Activated CD4-positive, alpha-beta memory T cell treated with anti-CD3 and anti-CD28 coated beads for 36 hours (primary cell): ENCODE measurements around the gene GALNT14. TPM values are rescaled to one million over a fixed set of nuclear protein-coding genes. Genes with fewer than 3 reads are reported as not detected.

Experiments used
- CTCF ChIA-PET: fragments of 350-600 bp; sonication (Branson Sonifier 250); formaldehyde crosslinking; loops from one replicate; lab custom pipeline; 2021; ENCODE audit warnings: antibody characterized with exemption, inconsistent platforms; lab: Charles Lee
- POLR2A ChIA-PET: fragments of 350-600 bp; sonication (Branson Sonifier 250); formaldehyde crosslinking; loops from one replicate; lab custom pipeline; 2021; ENCODE audit warnings: antibody characterized with exemption; lab: Charles Lee
- DNase-seq: peaks from one replicate; pipeline ENCODE4 v3.0.0-alpha.2; 2020
- H3K27ac Mint-ChIP-seq: one replicate; pipeline ENCODE4 v1.8.0; 2021; ENCODE audit warnings: mixed read lengths
- H3K27me3 Mint-ChIP-seq: one replicate; pipeline ENCODE4 v1.8.0; 2021; ENCODE audit warnings: mixed read lengths
- H3K36me3 Mint-ChIP-seq: one replicate; pipeline ENCODE4 v1.8.0; 2021; ENCODE audit warnings: mixed read lengths
- H3K4me1 Mint-ChIP-seq: one replicate; pipeline ENCODE4 v1.8.0; 2021; ENCODE audit warnings: low read depth, mixed read lengths
- H3K4me3 Mint-ChIP-seq: one replicate; pipeline ENCODE4 v1.8.0; 2021; ENCODE audit warnings: mild to moderate bottlenecking, mixed read lengths
- H3K9me3 Mint-ChIP-seq: one replicate; pipeline ENCODE4 v1.8.0; 2021; ENCODE audit warnings: mixed read lengths
- intact Hi-C: fragments of 100-400 bp; cut with micrococcal nuclease; formaldehyde crosslinking; loops from one replicate; pipeline ENCODE4 v1.15.1; 2023
- total RNA-seq, 2 experiments: library from RNA; stranded (reverse); gene quantifications; one replicate each; pipeline ENCODE4 v1.2.3, GENCODE V29; 2021

Gene GALNT14
- total RNA-seq, 2 experiments from 2014 or later: 0.43 to 0.44 TPM

GRCh38 chr2:31131871-31132270, 6.4 kb downstream of the GALNT14 start:
- no peak for DNase-seq
- POLR2A ChIA-PET: no interaction called here
- intact Hi-C loops: no loop called here
- Mint-ChIP-seq H3K9me3 (no peaks in the 10 kb centered on the region), H3K4me1 (peaks cover 3% of the 10 kb centered on the region), H3K27ac (no peak overlapping the region), H3K36me3 (no peaks in the 10 kb centered on the region), H3K4me3 (no peak overlapping the region), H3K27me3 (peaks cover 34% of the 10 kb centered on the region)
- CTCF ChIA-PET: interaction anchor here (1.3 kb wide), 1 partner anchor 38 kb away, joined by 3 read pairs; no protein-coding TSS in a partner anchor

DNA sequence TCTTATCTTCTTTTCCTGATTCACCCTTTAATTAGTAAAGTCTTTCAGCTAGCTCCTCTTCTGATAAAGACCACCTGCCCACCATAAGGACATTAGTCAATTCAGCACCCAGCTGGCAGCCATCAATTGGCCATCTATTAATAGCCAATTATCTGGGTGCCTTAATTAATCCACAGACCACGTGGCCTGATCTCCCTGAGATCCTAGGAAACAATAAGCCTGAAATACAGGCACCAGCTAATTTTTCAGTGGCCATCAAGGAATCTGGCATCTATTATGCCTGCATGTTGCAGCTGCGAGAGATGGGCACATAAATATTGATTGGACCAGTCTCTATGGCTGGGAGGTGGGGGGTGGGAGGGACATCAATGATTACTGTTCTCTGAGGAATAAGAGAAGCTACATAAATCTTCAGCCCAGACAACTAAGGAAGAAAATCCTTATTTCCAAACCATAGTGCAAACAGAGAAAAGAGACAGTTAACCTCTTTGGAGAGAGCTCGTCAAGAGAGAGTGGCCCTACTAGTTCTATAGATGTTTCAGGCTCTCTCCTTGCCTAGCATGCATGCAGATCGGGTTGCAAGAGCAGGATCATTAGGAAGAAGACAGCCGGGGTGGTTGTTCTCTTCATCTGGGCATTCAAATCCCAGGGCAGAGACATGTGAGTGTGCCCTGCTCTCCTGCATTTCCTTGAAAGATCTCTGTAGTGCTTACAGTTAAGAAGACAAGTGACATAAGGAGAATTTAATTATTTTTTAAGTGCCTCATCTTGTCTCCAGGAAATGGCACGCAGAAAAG, 8.7 kb downstream of the GALNT14 start:
- Mint-ChIP-seq H3K9me3 (no peaks in the 10 kb centered on the region), H3K27me3 (peaks cover 15% of the 10 kb centered on the region), H3K27ac (no peak overlapping the region), H3K4me3 (no peak overlapping the region), H3K36me3 (no peaks in the 10 kb centered on the region), H3K4me1 (no peaks in the 10 kb centered on the region)
- ChIA-PET POLR2A (no interaction called here), CTCF (interaction anchor here (0.7 kb wide), 2 partner anchors 8 to 16 kb away, joined by 3 to 4 read pairs; partner anchors contain the start of gene GALNT14)
- intact Hi-C loops: no loop called here
- no peak for DNase-seq

DNA sequence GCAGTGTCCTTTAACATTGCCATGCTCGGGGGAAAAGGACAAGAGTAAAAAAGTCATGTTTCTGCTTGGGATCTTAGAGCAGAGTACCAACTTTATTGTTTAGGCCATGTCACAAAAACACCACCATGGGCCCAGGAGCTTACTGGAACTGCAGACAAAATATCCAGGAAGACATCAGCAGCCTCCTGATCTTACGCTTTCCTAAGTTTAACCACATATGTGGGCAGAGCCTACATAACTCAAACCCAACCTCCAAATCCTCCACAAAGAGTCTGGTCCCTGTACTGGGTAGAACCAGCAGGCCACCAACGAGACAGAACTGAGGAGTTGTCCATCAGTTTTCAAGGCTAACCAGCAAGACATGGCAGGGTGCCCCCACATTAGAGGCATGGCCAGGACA, 10.3 kb downstream of the GALNT14 start:
- POLR2A ChIA-PET: no interaction called here
- no peaks in the 10 kb centered on the region for H3K36me3 Mint-ChIP-seq
- intact Hi-C loops: no loop called here
- H3K4me3 Mint-ChIP-seq: no peak overlapping the region
- no peak overlapping the region for H3K27ac Mint-ChIP-seq
- no peak for DNase-seq
- H3K4me1 Mint-ChIP-seq: no peaks in the 10 kb centered on the region
- no peaks in the 10 kb centered on the region for H3K9me3 Mint-ChIP-seq
- CTCF ChIA-PET: no interaction called here
- peaks cover 6% of the 10 kb centered on the region for H3K27me3 Mint-ChIP-seq

DNA sequence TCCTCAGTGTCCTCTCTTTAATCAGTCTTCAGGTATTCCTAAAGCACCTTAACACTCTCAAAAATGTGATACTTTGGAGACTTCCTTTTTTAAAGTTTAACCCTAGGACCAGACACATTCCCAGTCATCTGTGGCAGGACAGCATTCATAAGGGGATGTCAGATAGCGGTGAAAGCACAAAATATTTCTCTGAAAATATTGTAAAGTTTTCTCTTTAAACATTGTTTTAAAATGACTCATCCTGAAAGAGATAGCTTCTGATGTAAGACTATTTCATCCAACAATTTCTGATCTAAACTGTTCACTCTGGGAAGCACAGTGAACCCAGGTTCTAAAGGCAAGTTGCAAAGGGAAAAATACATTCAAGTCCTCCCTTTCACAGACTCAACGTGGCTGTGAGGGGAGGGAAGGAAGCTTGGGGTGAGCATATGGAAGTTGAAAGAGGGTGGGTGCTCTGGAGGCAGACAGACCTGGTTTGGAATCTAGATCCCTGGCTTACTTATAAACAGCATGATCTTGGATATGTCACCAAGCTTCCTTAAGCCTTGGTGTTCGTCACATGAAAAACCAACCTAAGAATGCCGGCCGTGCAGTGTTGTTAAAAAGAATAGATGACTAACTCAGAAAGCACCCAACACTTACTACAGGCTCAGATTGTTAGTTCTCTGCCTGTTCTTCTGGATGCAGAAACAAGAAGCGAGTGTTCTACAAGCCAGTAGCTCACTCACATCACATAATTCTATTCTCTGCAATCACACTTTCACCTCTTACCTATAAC, 12.1 kb downstream of the GALNT14 start:
- Mint-ChIP-seq H3K27me3 (peaks cover 2% of the 10 kb centered on the region), H3K4me1 (no peaks in the 10 kb centered on the region), H3K27ac (no peak overlapping the region), H3K9me3 (no peaks in the 10 kb centered on the region), H3K36me3 (no peaks in the 10 kb centered on the region), H3K4me3 (no peak overlapping the region)
- ChIA-PET CTCF (no interaction called here), POLR2A (no interaction called here)
- DNase-seq: no peak
- intact Hi-C loops: no loop called here

DNA sequence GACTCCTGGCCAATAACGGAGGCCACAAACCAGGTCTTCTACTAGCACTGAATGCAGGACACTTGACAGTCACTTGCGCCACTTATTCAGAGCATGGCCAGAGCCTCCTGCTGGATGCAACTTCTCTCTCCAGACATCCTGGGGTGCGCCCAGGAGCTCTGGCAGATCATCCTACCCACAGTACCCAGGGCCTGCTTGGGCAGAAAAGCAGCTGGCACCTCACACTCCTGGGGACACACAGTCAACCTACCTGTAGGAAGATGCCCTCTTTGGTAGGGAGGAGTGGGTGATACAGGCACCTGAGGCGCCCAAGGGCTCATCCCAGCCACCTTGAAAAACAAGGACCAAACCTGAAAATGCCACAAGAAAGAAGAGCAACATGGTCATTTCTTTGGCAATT, 13.3 kb downstream of the GALNT14 start:
- H3K27me3 Mint-ChIP-seq: peaks cover 2% of the 10 kb centered on the region
- H3K27ac Mint-ChIP-seq: no peak overlapping the region
- H3K9me3 Mint-ChIP-seq: no peaks in the 10 kb centered on the region
- no peaks in the 10 kb centered on the region for H3K4me1 Mint-ChIP-seq
- H3K4me3 Mint-ChIP-seq: no peak overlapping the region
- POLR2A ChIA-PET: no interaction called here
- DNase-seq: no peak
- CTCF ChIA-PET: interaction anchor here (0.6 kb wide), 1 partner anchor 14 kb away, joined by 3 read pairs; no protein-coding TSS in a partner anchor
- H3K36me3 Mint-ChIP-seq: no peaks in the 10 kb centered on the region
- intact Hi-C loops: no loop called here

- Mint-ChIP-seq H3K27me3 (peaks cover 2% of the 10 kb centered on the region), H3K4me3 (no peak overlapping the region), H3K27ac (no peak overlapping the region), H3K4me1 (no peaks in the 10 kb centered on the region), H3K9me3 (no peaks in the 10 kb centered on the region), H3K36me3 (no peaks in the 10 kb centered on the region)
- DNase-seq: no peak
- POLR2A ChIA-PET: no interaction called here
- intact Hi-C loops: no loop called here
- CTCF ChIA-PET: no interaction called here
Measured at GRCh38 chr2:31122133-31122532, 16.1 kb downstream of the GALNT14 start.

DNA sequence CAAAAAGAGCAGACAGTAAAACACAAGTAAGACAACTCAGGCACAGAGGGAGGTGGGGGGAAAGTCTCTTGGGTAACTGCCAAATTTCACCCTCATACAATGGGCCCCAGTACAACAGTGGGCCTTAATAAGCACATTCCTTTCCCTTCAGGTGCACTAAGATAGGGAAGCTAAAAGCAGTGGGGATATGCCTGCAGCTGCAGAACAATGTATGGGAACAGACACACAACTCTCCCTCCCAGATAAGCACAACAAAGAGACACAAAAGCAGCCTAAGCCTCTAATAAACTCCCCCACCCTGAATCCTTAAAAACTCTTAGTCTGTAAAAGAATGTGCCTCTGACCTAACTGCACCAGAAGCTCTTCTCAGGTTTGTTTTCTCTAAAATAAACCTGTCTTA, 24.5 kb downstream of the GALNT14 start:
- Mint-ChIP-seq H3K4me1 (no peaks in the 10 kb centered on the region), H3K27ac (no peak overlapping the region), H3K9me3 (no peaks in the 10 kb centered on the region), H3K27me3 (peaks cover 9% of the 10 kb centered on the region), H3K36me3 (no peaks in the 10 kb centered on the region), H3K4me3 (no peak overlapping the region)
- no peak for DNase-seq
- intact Hi-C loops: no loop called here
- CTCF ChIA-PET: interaction anchor here (1.2 kb wide), 1 partner anchor 24 kb away, joined by 4 read pairs; no protein-coding TSS in a partner anchor
- POLR2A ChIA-PET: no interaction called here

DNA sequence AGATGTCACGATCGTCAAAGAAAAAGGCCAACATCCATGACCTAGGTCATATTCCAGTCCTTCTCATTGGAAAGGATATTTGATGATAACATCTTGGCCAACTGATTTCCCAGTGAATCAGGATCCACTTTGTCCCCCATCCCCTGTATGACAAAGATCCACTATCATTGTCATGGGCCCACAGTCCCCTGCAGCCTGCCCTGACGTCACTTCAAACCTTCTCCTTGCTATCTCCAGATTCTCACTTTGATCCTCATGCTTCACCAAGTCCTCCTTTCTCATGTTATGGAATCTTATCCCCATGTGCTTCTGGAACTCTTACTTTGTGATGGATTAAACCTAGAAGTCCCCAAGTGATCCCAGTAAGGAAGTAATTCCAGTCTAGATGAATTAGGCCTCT, 25.7 kb downstream of the GALNT14 start:
- no peak overlapping the region for H3K27ac Mint-ChIP-seq
- intact Hi-C loops: no loop called here

DNA sequence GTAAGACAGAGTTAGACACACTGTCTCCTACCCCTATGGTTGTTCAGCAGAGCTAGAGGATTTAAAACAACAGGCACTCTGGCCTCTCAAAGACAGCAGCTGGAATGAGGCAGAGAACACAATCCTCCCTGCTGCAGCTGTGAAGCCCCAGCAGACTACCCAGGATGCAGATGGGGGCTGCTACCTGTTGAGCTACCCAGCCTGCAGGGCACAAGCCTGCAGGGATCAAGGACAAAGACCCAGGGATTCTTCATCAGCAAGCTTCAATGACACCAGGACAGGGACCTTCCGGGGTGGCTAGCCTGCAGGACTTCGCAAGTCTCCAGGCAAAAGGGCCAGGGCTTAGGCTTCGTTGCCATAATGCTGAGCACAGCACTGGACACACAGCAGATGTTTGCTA, 27.2 kb downstream of the GALNT14 start:
- H3K36me3 Mint-ChIP-seq: no peaks in the 10 kb centered on the region
- ChIA-PET POLR2A (no interaction called here), CTCF (interaction anchor here (0.7 kb wide), 1 partner anchor 14 kb away, joined by 3 read pairs; no protein-coding TSS in a partner anchor)
- DNase-seq: no peak
- no peaks in the 10 kb centered on the region for H3K9me3 Mint-ChIP-seq
- H3K27me3 Mint-ChIP-seq: peaks cover 17% of the 10 kb centered on the region
- H3K4me3 Mint-ChIP-seq: no peak overlapping the region
- H3K4me1 Mint-ChIP-seq: no peaks in the 10 kb centered on the region
- intact Hi-C loops: no loop called here
- H3K27ac Mint-ChIP-seq: no peak overlapping the region

More for the DNA sequence above, 25.7 kb downstream of the GALNT14 start:
- ChIA-PET CTCF (no interaction called here), POLR2A (no interaction called here)
- Mint-ChIP-seq H3K36me3 (no peaks in the 10 kb centered on the region), H3K9me3 (no peaks in the 10 kb centered on the region), H3K4me3 (no peak overlapping the region), H3K4me1 (no peaks in the 10 kb centered on the region), H3K27me3 (peaks cover 11% of the 10 kb centered on the region)
- no peak for DNase-seq

GRCh38 chr2:31110431-31110830, 27.8 kb downstream of the GALNT14 start:
- no peak overlapping the region for H3K4me3 Mint-ChIP-seq
- no peaks in the 10 kb centered on the region for H3K36me3 Mint-ChIP-seq
- no peaks in the 10 kb centered on the region for H3K9me3 Mint-ChIP-seq
- H3K27ac Mint-ChIP-seq: no peak overlapping the region
- H3K27me3 Mint-ChIP-seq: peaks cover 17% of the 10 kb centered on the region
- ChIA-PET POLR2A (no interaction called here), CTCF (interaction anchor here (0.7 kb wide), 1 partner anchor 14 kb away, joined by 3 read pairs; no protein-coding TSS in a partner anchor)
- intact Hi-C loops: no loop called here
- H3K4me1 Mint-ChIP-seq: no peaks in the 10 kb centered on the region
- DNase-seq: no peak

DNA sequence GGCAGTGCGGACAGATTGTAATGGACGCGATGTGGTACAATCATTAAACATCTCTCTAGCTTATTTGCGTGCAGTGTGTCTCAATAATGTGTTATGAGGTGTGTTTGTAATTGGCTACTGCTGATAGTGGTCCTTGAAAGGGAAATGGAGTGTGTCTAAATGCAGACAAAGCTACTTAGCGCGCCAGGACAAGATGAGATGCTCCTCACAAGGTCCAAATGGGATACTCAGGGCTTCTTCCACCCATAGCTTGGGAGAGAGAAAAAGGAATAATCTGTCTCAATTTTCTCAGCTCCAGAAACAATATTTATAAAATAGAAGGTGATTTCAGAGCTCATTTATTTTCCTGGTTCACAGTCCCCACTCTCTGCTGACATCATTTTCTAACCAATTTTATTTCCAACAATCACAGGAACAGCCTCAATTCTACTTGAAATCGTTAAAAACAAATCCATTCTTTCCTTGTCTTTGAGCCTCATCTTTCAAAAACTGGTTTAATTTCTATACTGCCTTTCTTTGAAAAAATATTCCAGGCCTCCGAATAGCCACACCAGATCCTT, 28.5 kb downstream of the GALNT14 start:
- ChIA-PET CTCF (interaction anchor here (0.7 to 0.8 kb wide), 2 partner anchors 42 to 60 kb away, joined by 3 read pairs; no protein-coding TSS in a partner anchor), POLR2A (no interaction called here)
- no peaks in the 10 kb centered on the region for H3K36me3 Mint-ChIP-seq
- intact Hi-C loops: no loop called here
- no peak overlapping the region for H3K4me3 Mint-ChIP-seq
- no peak for DNase-seq
- H3K27me3 Mint-ChIP-seq: peaks cover 17% of the 10 kb centered on the region
- no peaks in the 10 kb centered on the region for H3K4me1 Mint-ChIP-seq
- no peak overlapping the region for H3K27ac Mint-ChIP-seq
- no peaks in the 10 kb centered on the region for H3K9me3 Mint-ChIP-seq
